ENCODE data around the gene UCP3.

Gene UCP3

DNA sequence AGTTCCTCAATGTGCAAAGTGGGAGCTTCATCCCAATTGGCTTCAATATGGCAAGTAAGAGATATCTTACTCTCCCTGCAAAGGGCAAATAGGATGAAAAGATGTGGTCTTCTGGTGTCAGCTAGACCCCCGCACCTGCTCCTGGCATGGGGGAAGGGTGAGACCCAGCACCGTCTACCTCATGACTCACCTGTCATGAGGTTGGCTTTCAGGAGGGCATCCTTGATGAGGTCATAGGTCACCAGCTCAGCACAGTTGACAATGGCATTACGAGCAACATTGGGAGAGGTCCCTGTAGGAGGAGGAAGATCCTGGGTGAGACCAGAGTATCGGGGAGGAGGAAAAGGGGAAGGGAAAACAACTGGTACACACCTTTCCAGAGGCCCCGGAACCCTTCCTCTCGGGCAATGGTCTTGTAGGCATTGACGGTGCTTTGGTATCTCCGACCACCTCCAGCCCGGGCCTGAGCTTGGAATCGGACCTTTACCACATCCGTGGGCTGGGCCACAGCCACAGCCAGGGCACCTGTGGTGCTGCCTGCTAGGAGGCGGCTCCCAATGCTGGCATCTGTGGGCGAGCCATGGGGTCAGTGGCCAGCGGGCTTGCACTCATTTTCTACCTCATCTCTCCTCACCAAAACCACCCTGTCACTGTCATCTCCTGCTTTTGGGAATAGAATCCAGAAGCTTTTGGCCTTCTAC is 32.3 kb downstream of the UCP3 start:
- no peak overlapping the region for H2AFZ ChIP-seq (ENCODE audit: low read depth, low read length)
- H3K27me3 ChIP-seq (ENCODE audit: low read depth, low read length), result no peaks in the 10 kb centered on the region
- TF ChIP-seq CTCF (IDR thresholded peaks at IDR 0.05; ENCODE audit: low read depth, low read length), result no peak
- TF ChIP-seq EZH2phosphoT487 (IDR thresholded peaks at IDR 0.05; ENCODE audit: low read depth), result no peak
- H3K9me3 ChIP-seq (ENCODE audit: insufficient read depth, low read length), result no peaks in the 10 kb centered on the region
- peaks cover 82% of the 10 kb centered on the region for H4K20me1 ChIP-seq (ENCODE audit: insufficient read depth, low read length)
- H3K9ac ChIP-seq (ENCODE audit: low read length), result no peak overlapping the region
- no peak overlapping the region for H3K4me2 ChIP-seq (ENCODE audit: low read length)
- no peak overlapping the region for H3K27ac ChIP-seq (ENCODE audit: low read length)
- H3K79me2 ChIP-seq (ENCODE audit: low read length), result peaks cover 42% of the 10 kb centered on the region
- no peak overlapping the region for H3K4me3 ChIP-seq (ENCODE audit: low read length)
- H3K36me3 ChIP-seq (replicated peaks; ENCODE audit: low read depth, low read length), result peaks cover 79% of the 10 kb centered on the region
- peaks cover 44% of the 10 kb centered on the region for H3K4me1 ChIP-seq (ENCODE audit: low read length)

GRCh38 chr11:73975479-73975757 is 33.5 kb downstream of the UCP3 start:
- H3K27me3 ChIP-seq (ENCODE audit: low read depth, low read length), result no peaks in the 10 kb centered on the region
- no peak overlapping the region for H3K4me2 ChIP-seq (ENCODE audit: low read length)
- no peak overlapping the region for H2AFZ ChIP-seq (ENCODE audit: low read depth, low read length)
- no peak overlapping the region for H3K27ac ChIP-seq (ENCODE audit: low read length)
- H3K9ac ChIP-seq (ENCODE audit: low read length), result no peak overlapping the region
- peaks cover 30% of the 10 kb centered on the region for H3K79me2 ChIP-seq (ENCODE audit: low read length)
- no peaks in the 10 kb centered on the region for H3K9me3 ChIP-seq (ENCODE audit: insufficient read depth, low read length)
- no peak overlapping the region for H3K4me3 ChIP-seq (ENCODE audit: low read length)
- peaks cover 77% of the 10 kb centered on the region for H4K20me1 ChIP-seq (ENCODE audit: insufficient read depth, low read length)
- no peak for TF ChIP-seq CTCF (IDR thresholded peaks at IDR 0.05; ENCODE audit: low read depth, low read length)
- no peak for TF ChIP-seq EZH2phosphoT487 (IDR thresholded peaks at IDR 0.05; ENCODE audit: low read depth)
- H3K4me1 ChIP-seq (ENCODE audit: low read length), result peaks cover 48% of the 10 kb centered on the region
- H3K36me3 ChIP-seq (replicated peaks; ENCODE audit: low read depth, low read length), result peaks cover 67% of the 10 kb centered on the region

DNA sequence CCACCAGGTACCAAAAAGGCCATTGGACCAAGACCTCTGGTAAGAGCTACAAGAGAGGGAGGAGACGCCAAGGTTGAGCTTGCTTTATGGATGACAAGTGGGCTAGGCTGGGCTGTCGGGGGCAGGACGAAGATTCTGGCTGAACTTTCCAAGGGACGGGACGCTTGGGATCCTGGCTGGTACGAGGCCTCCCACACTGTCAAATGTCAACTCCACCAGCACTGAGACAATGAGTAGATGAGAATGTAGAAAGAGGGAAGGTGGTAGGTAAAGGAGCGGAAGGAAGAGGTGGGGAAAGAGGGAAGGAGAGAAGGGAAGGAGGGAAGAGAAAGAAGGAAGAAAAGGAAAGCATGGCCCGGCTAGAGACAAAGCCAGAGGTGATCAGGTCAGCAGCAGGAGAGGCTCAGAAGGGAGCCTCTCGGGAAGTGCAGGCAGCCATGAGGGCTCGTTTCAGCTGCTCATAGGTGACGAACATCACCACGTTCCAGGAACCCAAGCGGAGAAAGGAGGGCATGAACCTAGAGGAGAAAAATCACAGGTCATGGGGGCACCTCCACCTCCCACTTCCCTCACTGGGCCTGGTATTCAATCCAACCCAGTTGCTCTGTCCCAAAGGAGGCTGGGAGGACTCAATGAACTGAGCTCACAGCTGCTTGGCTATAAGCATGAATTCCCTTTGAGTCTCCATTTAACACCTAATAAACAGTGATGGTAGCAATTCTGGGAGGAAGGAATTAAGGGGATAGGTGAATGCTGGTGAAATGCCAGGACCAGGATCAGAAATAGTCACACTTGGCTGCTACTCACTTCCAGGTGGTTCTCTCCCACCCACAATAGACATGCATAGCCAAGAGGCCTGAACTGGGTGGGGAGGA is 34.0 kb downstream of the UCP3 start:
- no peak overlapping the region for H3K4me3 ChIP-seq (ENCODE audit: low read length)
- H3K27ac ChIP-seq (ENCODE audit: low read length), result peak overlapping the region; percentile 15; the same call in 1 of the 2 replicates
- no peak overlapping the region for H3K4me2 ChIP-seq (ENCODE audit: low read length)

More for the DNA sequence above, 34.0 kb downstream of the UCP3 start:
- TF ChIP-seq EZH2phosphoT487 (IDR thresholded peaks at IDR 0.05; ENCODE audit: low read depth) (no peak), CTCF (IDR thresholded peaks at IDR 0.05; ENCODE audit: low read depth, low read length) (no peak)
- Histone ChIP-seq H3K9ac (ENCODE audit: low read length) (no peak overlapping the region), H3K9me3 (ENCODE audit: insufficient read depth, low read length) (no peaks in the 10 kb centered on the region), H3K36me3 (replicated peaks; ENCODE audit: low read depth, low read length) (peaks cover 64% of the 10 kb centered on the region), H2AFZ (ENCODE audit: low read depth, low read length) (no peak overlapping the region), H4K20me1 (ENCODE audit: insufficient read depth, low read length) (peaks cover 75% of the 10 kb centered on the region), H3K4me1 (ENCODE audit: low read length) (peaks cover 48% of the 10 kb centered on the region), H3K27me3 (ENCODE audit: low read depth, low read length) (no peaks in the 10 kb centered on the region), H3K79me2 (ENCODE audit: low read length) (peaks cover 27% of the 10 kb centered on the region)
